H9 (cell line): ENCODE measurements around the gene ARMH3. TPM values are rescaled to one million over a fixed set of nuclear protein-coding genes. Genes with fewer than 3 reads are reported as not detected.

Source experiments
- DNase-seq: peaks from one replicate; pipeline ENCODE4 v3.0.0-alpha.2; 2017
- H2AFZ ChIP-seq: one replicate; pipeline ENCODE4 v1.6.1; 2013; ENCODE audit warnings: mild to moderate bottlenecking, low read length, control low read depth, moderate library complexity
- H2AK5ac ChIP-seq: 2 replicates; pipeline ENCODE4 v1.6.1; 2013; ENCODE audit warnings: low read length, control low read depth, mixed read lengths; ENCODE audit not compliant: insufficient read length
- H2BK120ac ChIP-seq: one replicate; pipeline ENCODE4 v1.6.1; 2013; ENCODE audit warnings: low read depth, mild to moderate bottlenecking, low read length, control low read depth, inconsistent platforms; ENCODE audit not compliant: poor library complexity, severe bottlenecking
- H2BK12ac ChIP-seq: 2 replicates; pipeline ENCODE4 v1.6.1; 2013; ENCODE audit warnings: low read length, control low read depth, mixed read lengths, low read depth; ENCODE audit not compliant: insufficient read length
- H2BK15ac ChIP-seq: 2 replicates; pipeline ENCODE4 v1.6.1; 2013; ENCODE audit warnings: low read depth, low read length, control low read depth
- H2BK20ac ChIP-seq: one replicate; pipeline ENCODE4 v1.6.1; 2013; ENCODE audit warnings: low read depth, mild to moderate bottlenecking, low read length, control low read depth, inconsistent platforms; ENCODE audit not compliant: poor library complexity, severe bottlenecking
- H2BK5ac ChIP-seq: 2 replicates; pipeline ENCODE4 v1.6.1; 2013; ENCODE audit warnings: low read length, control low read depth, mixed read lengths; ENCODE audit not compliant: insufficient read length
- H3K14ac ChIP-seq: 2 replicates; pipeline ENCODE4 v1.6.1; 2013; ENCODE audit warnings: low read length, control low read depth; ENCODE audit not compliant: insufficient read depth
- H3K18ac ChIP-seq: 2 replicates; pipeline ENCODE4 v1.6.1; 2013; ENCODE audit warnings: low read depth, mild to moderate bottlenecking, mixed read lengths, low read length, control low read depth; ENCODE audit not compliant: insufficient read length
- H3K23ac ChIP-seq: 2 replicates; pipeline ENCODE4 v1.6.1; 2013; ENCODE audit warnings: low read length, control low read depth, mixed read lengths, low read depth; ENCODE audit not compliant: insufficient read length
- H3K23me2 ChIP-seq: 2 replicates; pipeline ENCODE4 v1.6.1; 2013; ENCODE audit warnings: low read depth, mild to moderate bottlenecking, mixed read lengths, low read length, control low read depth; ENCODE audit not compliant: insufficient read length, poor library complexity, severe bottlenecking
- H3K27ac ChIP-seq: 2 replicates; pipeline ENCODE4 v1.5.1; 2013; ENCODE audit warnings: low read length, control low read depth, mixed read lengths, low read depth; ENCODE audit not compliant: insufficient read length
- H3K27me3 ChIP-seq: 2 replicates; pipeline ENCODE4 v1.6.1; 2013; ENCODE audit warnings: low read length, control low read depth, inconsistent platforms; ENCODE audit not compliant: insufficient read depth
- H3K4ac ChIP-seq: 2 replicates; pipeline ENCODE4 v1.6.1; 2013; ENCODE audit warnings: low read depth, mild to moderate bottlenecking, control low read depth, inconsistent platforms, low read length, moderate library complexity
- H3K4me1 ChIP-seq: 2 replicates; pipeline ENCODE4 v1.6.1; 2013; ENCODE audit warnings: low read length, control low read depth, inconsistent platforms; ENCODE audit not compliant: insufficient read depth
- H3K4me2 ChIP-seq: 2 replicates; pipeline ENCODE4 v1.6.1; 2013; ENCODE audit warnings: low read length, control low read depth, mixed read lengths; ENCODE audit not compliant: insufficient read length, insufficient read depth
- H3K56ac ChIP-seq: 2 replicates; pipeline ENCODE4 v1.6.1; 2013; ENCODE audit warnings: low read depth, mild to moderate bottlenecking, mixed read lengths, low read length, control low read depth; ENCODE audit not compliant: insufficient read length
- H3K79me1 ChIP-seq: 2 replicates; pipeline ENCODE4 v1.6.1; 2013; ENCODE audit warnings: low read depth, mild to moderate bottlenecking, moderate library complexity, low read length, control low read depth, inconsistent platforms; ENCODE audit not compliant: insufficient read depth, poor library complexity, severe bottlenecking
- H3K79me2 ChIP-seq: 2 replicates; pipeline ENCODE4 v1.6.1; 2013; ENCODE audit warnings: low read length, control low read depth, inconsistent platforms; ENCODE audit not compliant: insufficient read depth
- H3K9ac ChIP-seq: 2 replicates; pipeline ENCODE4 v1.6.1; 2013; ENCODE audit warnings: low read length, control low read depth, mixed read lengths; ENCODE audit not compliant: insufficient read length; ENCODE audit errors: extremely low read depth
- H3K9me3 ChIP-seq: one replicate; pipeline ENCODE4 v1.6.1; 2013; ENCODE audit warnings: low read depth, low read length, inconsistent platforms; ENCODE audit not compliant: control insufficient read depth
- H3T11ph ChIP-seq: one replicate; pipeline ENCODE4 v1.6.1; 2013; ENCODE audit warnings: mild to moderate bottlenecking, low read length, control low read depth, inconsistent platforms
- H4K20me1 ChIP-seq: one replicate; pipeline ENCODE4 v1.6.1; 2013; ENCODE audit not compliant: control insufficient read depth, insufficient read length, insufficient read depth
- H4K5ac ChIP-seq: 2 replicates; pipeline ENCODE4 v1.6.1; 2013; ENCODE audit warnings: low read depth, mild to moderate bottlenecking, mixed read lengths, low read length, control low read depth; ENCODE audit not compliant: insufficient read length
- H4K8ac ChIP-seq: replicated peaks from 2 replicates; pipeline ENCODE4 v1.6.1; 2013; ENCODE audit warnings: low read length, control low read depth, mixed read lengths, low read depth; ENCODE audit not compliant: insufficient read length
- H4K91ac ChIP-seq: 2 replicates; pipeline ENCODE4 v1.6.1; 2013; ENCODE audit warnings: low read depth, mild to moderate bottlenecking, moderate library complexity, mixed read lengths, low read length, control low read depth; ENCODE audit not compliant: insufficient read length
- H3K27ac Mint-ChIP-seq, 3 experiments: 2 replicates in 2 of 3; 3 replicates in 1 of 3; pipeline ENCODE4 v1.8.0; 2020 to 2021; ENCODE audit warnings: mixed read lengths in 3 of 3, mild to moderate bottlenecking in 1 of 3, moderate library complexity in 1 of 3
- H3K27me3 Mint-ChIP-seq: 2 replicates; pipeline ENCODE4 v1.8.0; 2021; ENCODE audit warnings: low read depth, mild to moderate bottlenecking, moderate library complexity, mixed read lengths
- H3K36me3 Mint-ChIP-seq, 3 experiments: 2 replicates in 2 of 3; 3 replicates in 1 of 3; pipeline ENCODE4 v1.8.0; 2020 to 2021; ENCODE audit warnings: low read depth in 3 of 3, mixed read lengths in 3 of 3; ENCODE audit not compliant: insufficient read depth in 1 of 3
- H3K4me1 Mint-ChIP-seq, 2 experiments: 2 replicates each; pipeline ENCODE4 v1.8.0; 2020; ENCODE audit warnings: mixed read lengths in 2 of 2
- H3K4me3 Mint-ChIP-seq, 2 experiments: 2 replicates in 1 of 2; 3 replicates in 1 of 2; pipeline ENCODE4 v1.8.0; 2020 to 2021; ENCODE audit warnings: mild to moderate bottlenecking in 2 of 2, mixed read lengths in 2 of 2, moderate library complexity in 1 of 2
- H3K9me3 Mint-ChIP-seq, 2 experiments: 2 replicates in 1 of 2; 3 replicates in 1 of 2; pipeline ENCODE4 v1.8.0; 2020; ENCODE audit warnings: mild to moderate bottlenecking in 2 of 2, mixed read lengths in 2 of 2, moderate library complexity in 1 of 2
- CTCF ChIP-seq: fragments of 200-600 bp; sonication (generic); conservative IDR thresholded peaks from 3 replicates; pipeline ENCODE4 v1.8.0; 2021; ENCODE audit warnings: antibody characterized with exemption, mild to moderate bottlenecking
- WGBS: extraction: QIAGEN DNeasy Blood & Tissue Kit; methylation state at CpG from one replicate; pipeline ENCODE4 v1.1.7; 2013; ENCODE audit warnings: missing lambda C conversion rate, low lambda C conversion rate, mixed read lengths; ENCODE audit not compliant: insufficient read length; ENCODE audit errors: extremely low coverage; 5-methylcytosine and 5-hydroxymethylcytosine counted together
- total RNA-seq: library from RNA; stranded (reverse); gene quantifications from 2 replicates; pipeline ENCODE4 v1.2.1, GENCODE V29; 2021

ARMH3 gene
- total RNA-seq, 1 experiment from 2014 or later, result 20.4 TPM

GRCh38 chr10:102090772-102091171, 34.8 kb upstream of the ARMH3 start:
- Histone ChIP-seq H2BK5ac (no peak overlapping the region), H3K14ac (no peak overlapping the region), H4K8ac (no peak overlapping the region), H4K91ac (no peak overlapping the region), H3K27ac (no peak overlapping the region), H4K5ac (no peak overlapping the region), H2BK20ac (no peak overlapping the region), H3K9me3 (no peaks in the 10 kb centered on the region), H3K23ac (no peak overlapping the region), H2AFZ (no peak overlapping the region), H2BK12ac (no peak overlapping the region), H3T11ph (no peak overlapping the region), H3K79me1 (no peaks in the 10 kb centered on the region), H2AK5ac (no peak overlapping the region), H3K4me1 (no peaks in the 10 kb centered on the region), H2BK120ac (no peak overlapping the region), H3K9ac (no peak overlapping the region), H3K4ac (no peak overlapping the region), H3K27me3 (no peaks in the 10 kb centered on the region), H4K20me1 (no peaks in the 10 kb centered on the region), H3K4me2 (no peak overlapping the region), H3K56ac (no peak overlapping the region), H3K23me2 (no peaks in the 10 kb centered on the region), H3K79me2 (no peaks in the 10 kb centered on the region), H3K18ac (no peak overlapping the region), H2BK15ac (no peak overlapping the region)
- no peak for DNase-seq
- no peaks in the 10 kb centered on the region for H3K9me3 Mint-ChIP-seq
- H3K4me3 Mint-ChIP-seq, result no peak overlapping the region
- no peak overlapping the region for H3K27ac Mint-ChIP-seq
- no peak for TF ChIP-seq CTCF
- H3K4me1 Mint-ChIP-seq, result no peaks in the 10 kb centered on the region
- no peaks in the 10 kb centered on the region for H3K27me3 Mint-ChIP-seq
- H3K36me3 Mint-ChIP-seq, result peaks cover 5 to 9% (median 5%) of the 10 kb centered on the region in 3 experiments; a peak in 5 of 7 replicates
- WGBS, result no CpG with 5 or more reads among the region's 2 CpGs
